GM21717 (cell line): ENCODE results near the gene RABL6.

Source experiments
- ATAC-seq: cut with Tn5 transposase; IDR thresholded peaks from one replicate; pipeline ENCODE4 v1.9.1; 2021; ENCODE audit warnings: mild to moderate bottlenecking, moderate library complexity; ENCODE audit not compliant: unreplicated experiment

RABL6 gene

GRCh38 chr9:136814725-136815421 lies 7.1 kb downstream of the RABL6 start:
- no peak for ATAC-seq

DNA sequence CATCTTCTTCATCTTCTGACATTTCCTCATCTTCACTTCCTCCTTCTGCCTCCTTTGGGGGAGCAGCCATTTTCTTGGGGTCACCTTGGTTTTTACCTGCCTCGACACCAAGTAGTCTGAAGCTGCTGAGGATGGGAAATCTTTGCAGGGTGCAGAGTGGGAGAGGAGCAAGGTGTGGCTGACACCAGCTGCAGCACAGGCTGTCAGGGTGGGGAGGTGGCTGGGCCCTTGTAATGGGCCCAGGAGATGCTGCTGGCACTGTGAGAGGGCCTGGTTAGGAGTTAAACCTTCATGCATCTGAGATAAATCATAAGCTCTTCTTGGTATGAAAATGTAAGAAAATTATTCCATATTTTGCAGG lies 7.7 kb downstream of the RABL6 start:
- ATAC-seq, result no peak

- ATAC-seq, result no peak
These were observed 13.4 kb downstream of the RABL6 start for GRCh38 chr9:136820971-136821825.

GRCh38 chr9:136821826-136822544 lies 14.2 kb downstream of the RABL6 start:
- ATAC-seq, result no peak

GRCh38 chr9:136823136-136824046 lies 15.6 kb downstream of the RABL6 start:
- no peak for ATAC-seq

DNA sequence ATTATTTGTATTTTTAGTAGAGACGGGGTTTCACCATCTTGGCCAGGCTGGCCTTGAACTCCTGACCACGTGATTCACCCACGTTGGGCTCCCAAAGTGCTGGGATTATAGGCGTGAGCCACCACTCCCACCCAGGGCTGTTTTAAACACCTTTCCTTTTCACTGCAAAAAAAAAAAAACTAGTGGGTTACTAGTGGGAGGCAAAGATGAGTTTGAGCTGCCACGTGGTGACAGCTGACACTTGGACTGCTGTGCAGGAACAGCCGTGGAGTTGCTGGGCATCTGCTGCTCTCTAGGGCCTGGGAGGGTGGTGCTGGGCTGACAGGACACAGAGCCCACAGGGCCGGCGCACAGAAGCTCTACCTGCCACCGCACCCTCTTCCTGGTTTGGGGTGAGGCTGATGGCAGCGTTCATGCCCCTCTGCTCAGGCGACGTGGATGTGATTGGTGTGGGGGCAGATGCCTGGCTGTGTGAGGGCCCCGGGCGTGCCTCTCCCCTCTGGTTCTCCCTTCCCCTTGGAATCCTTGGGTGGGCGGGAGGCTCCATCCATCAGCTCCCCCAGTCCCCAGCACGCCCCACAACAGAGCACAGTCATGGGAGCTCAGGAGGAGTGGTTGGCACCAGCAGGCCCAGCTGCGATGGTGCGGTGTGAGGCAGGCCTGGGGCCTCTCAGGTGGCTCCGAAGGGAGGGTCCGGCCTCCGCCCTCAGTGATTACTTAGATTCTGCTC lies 16.9 kb downstream of the RABL6 start:
- ATAC-seq, result no peak

DNA sequence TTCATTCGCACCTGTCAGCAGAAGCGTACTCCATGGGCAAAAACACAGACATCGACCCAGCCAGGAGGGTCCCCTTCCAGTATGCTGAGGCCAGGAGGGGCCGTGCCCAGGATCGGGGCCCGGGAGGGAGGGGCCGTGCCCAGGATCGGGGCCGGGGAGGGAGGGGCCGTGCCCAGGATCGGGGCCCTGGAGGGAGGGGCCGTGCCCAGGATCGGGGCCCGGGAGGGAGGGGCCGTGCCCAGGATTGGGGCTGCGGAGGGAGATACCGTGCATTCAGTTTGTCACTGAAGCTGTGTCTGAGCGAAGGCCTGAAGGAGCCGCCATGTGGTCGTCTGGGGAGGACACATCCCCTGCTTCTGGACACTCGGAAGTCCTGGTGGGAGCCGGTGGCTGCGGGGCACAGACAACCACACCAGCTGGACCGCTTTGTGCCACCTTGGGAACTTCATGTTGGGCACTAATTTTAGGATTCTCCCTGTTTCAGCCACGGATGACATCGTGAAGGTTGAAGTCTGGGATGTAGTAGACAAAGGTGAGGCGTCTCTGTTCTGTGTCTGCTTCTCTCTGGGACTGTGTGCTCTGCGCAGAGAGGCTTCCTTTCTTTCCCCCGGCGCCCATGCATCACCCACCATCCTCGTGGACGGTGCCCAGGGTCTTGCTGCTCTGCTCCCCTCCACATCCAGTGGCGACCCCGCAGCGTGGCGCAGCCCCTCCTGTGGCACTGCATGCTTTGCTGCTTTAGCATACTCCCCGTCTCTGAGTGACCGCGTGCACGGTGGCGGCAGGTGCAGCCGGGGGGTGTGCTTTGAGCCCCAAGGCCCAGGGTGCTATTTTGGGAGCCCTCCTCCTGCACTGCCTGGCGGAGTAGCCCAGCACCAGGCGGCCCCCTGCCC lies 17.8 kb downstream of the RABL6 start:
- ATAC-seq, result no peak

DNA sequence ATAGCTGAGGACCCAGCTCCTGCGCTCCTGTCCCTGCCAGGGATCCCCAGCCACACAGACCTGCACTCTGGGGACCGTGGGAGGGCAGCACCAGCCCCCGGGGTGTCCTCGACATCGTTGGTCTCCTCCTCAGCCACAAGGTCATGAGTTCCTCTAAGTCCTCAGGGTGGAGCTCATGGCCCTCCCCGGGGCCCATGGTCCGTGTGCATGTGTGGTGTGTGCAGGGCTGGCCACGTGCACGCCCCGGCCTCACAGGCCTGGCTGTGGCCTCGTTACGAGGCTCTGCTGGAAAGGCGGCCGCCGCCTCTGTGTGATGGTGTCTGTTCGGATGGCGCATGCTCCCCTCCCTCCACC lies 18.4 kb downstream of the RABL6 start:
- no peak for ATAC-seq

GRCh38 chr9:136826703-136827582 lies 19.2 kb downstream of the RABL6 start:
- no peak for ATAC-seq

- no peak for ATAC-seq
These were observed 20.2 kb downstream of the RABL6 start for GRCh38 chr9:136827794-136828473.

GRCh38 chr9:136828474-136829140 lies 20.9 kb downstream of the RABL6 start:
- no peak for ATAC-seq

DNA sequence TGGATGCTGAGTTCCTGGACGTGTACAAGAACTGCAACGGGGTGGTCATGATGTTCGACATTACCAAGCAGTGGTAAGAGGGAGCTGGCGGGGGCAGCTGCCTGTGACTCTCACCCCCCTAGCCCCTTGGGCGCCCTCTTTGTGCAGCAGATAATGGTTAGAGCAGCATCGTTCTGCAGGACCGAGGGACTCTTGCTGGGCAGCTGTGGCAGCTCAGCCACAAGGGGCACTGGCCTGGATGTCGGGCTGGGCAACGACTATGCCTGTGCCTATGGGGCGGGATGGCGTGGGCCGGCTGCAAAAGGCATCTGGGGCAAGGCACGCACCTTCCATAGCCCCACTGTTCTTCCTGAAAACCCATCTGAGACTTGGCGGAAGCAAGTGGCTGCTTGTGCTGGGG lies 21.7 kb downstream of the RABL6 start:
- ATAC-seq, result no peak

DNA sequence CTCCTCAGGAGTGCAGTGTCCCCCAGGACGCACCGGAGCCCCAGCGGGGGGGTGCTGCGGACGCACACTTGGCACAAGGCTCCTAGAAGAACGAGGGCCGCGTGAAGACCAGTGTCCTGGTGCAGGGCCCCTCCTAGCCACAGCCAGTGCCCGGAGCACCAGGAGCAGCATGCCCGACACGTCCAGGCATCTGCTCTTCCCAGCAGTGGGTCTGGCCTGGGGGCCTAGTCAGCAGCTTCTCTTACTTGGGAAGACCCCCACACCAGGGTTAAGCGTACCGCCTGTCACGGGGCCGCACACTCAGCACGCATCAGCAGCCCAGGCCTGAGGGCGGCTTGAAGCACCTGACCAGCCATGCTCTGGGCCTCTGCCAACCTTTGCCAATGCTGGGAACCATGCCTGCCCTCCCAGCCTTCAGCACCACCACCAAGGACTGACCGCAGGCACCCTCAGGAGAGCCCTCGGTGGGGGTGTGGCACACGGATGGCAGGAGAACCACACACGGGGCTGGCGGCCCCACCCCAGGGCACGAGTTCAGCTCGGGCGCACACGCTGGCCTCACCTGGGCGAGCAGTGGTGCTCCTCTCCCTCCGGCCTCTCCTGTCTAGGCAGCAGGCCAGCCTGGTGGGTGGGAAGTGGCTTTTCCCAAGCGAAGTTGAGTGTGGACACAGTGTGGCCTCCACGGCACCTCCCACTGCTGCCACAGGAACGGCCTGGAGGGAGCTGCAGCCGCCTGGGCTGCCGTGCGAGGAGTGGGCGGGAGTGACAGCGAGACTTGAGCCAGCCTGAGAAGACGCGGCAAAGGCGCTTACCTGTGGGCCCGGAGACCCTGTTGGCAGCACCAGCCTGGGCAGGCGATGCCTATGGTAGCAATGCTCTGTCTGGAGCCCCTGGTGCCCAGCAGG lies 22.5 kb downstream of the RABL6 start:
- no peak for ATAC-seq

GRCh38 chr9:136831002-136831719 lies 23.4 kb downstream of the RABL6 start:
- ATAC-seq, result no peak

DNA sequence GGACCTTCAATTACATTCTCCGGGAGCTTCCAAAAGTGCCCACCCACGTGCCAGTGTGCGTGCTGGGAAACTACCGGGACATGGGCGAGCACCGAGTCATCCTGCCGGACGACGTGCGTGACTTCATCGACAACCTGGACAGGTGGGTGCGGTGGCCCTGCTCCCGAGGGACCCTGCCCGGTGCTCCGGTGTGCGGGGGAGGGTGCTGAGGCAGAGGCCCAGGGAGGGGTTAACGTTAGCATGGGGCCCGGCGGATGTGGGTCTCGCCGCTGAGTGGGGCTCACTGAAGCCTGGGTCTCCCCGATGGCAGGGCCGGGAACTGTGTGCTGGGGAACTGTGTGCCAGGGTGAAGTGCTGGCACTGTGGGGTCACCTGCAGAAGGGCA lies 24.0 kb downstream of the RABL6 start:
- no peak for ATAC-seq
